ENCODE measurements around the gene SMG5. TPM values are rescaled to one million over a fixed set of nuclear protein-coding genes. Genes with fewer than 3 reads are reported as not detected.

The SMG5 gene
- total and polyA plus RNA-seq, 2 experiments from 2014 or later = 25.9 to 118 TPM

- TF ChIP-seq REST (IDR thresholded peaks at IDR 0.05; ENCODE audit: unreplicated experiment) (no peak), ETS1 (IDR thresholded peaks at IDR 0.05) (no peak), POLR2AphosphoS5 (IDR thresholded peaks at IDR 0.05; ENCODE audit: low read depth) (no peak)
Observed at GRCh38 chr1:156221986-156222692, 60.5 kb downstream of the SMG5 start (continued).

GRCh38 chr1:156220226-156220625 lies 62.4 kb downstream of the SMG5 start:
- H3K4me1 ChIP-seq (ENCODE audit: insufficient read depth) = no peaks in the 10 kb centered on the region
- ATAC-seq (no peak), DNase-seq (ENCODE audit: low spot score) (no peak)
- H3K4me3 Mint-ChIP-seq = no peak overlapping the region
- no peaks in the 10 kb centered on the region for H3K27me3 ChIP-seq (ENCODE audit: insufficient read depth)
- peaks cover 14% of the 10 kb centered on the region; the same call in 1 of the 2 replicates for H4K20me1 ChIP-seq (replicated peaks; ENCODE audit: insufficient read depth)
- no peaks in the 10 kb centered on the region for H3K9me3 Mint-ChIP-seq
- H3K36me3 Mint-ChIP-seq (ENCODE audit: low read depth) = peaks cover 54% of the 10 kb centered on the region
- H3F3A ChIP-seq (replicated peaks; ENCODE audit: low read depth) = peaks cover 11% of the 10 kb centered on the region; the same call in 1 of the 2 replicates
- H3K9me2 ChIP-seq (ENCODE audit: insufficient read depth) = no peaks in the 10 kb centered on the region
- no peak overlapping the region for H2AFZ ChIP-seq
- H3K4me3 ChIP-seq = no peak overlapping the region
- H3K36me3 ChIP-seq (ENCODE audit: insufficient read depth) = 0 out of 2 replicates have a peak, but pooled peaks cover 11% of the 10 kb centered on the region
- H3K4me2 ChIP-seq = no peak overlapping the region
- H3K79me2 ChIP-seq (replicated peaks; ENCODE audit: insufficient read depth) = peaks cover 49% of the 10 kb centered on the region
- peaks cover under 1% of the 10 kb centered on the region; the same call in 1 of the 3 replicates for H3K4me1 Mint-ChIP-seq
- H3K27me3 Mint-ChIP-seq (ENCODE audit: insufficient read depth, low read depth, poor library complexity) = peaks cover 1% of the 10 kb centered on the region
- H3K27ac Mint-ChIP-seq = no peak overlapping the region
- H3K27ac ChIP-seq (ENCODE audit: low read depth) = no peak overlapping the region; the same call in 1 of the 2 replicates
- TF ChIP-seq ZNF331 (CRISPR knock-in tag; IDR thresholded peaks at IDR 0.05; ENCODE audit: low read depth) = no peak
- no peak for TF ChIP-seq ETS1 (IDR thresholded peaks at IDR 0.05)
- TF ChIP-seq NANOG (IDR thresholded peaks at IDR 0.05; ENCODE audit: borderline replicate concordance) = no peak
- TF ChIP-seq EZH2 (IDR thresholded peaks at IDR 0.05; ENCODE audit: low read depth, unreplicated experiment) = no peak
- TF ChIP-seq ZNF462 (CRISPR knock-in tag; IDR thresholded peaks at IDR 0.05) = no peak
- no peak for TF ChIP-seq REST (IDR thresholded peaks at IDR 0.05; ENCODE audit: unreplicated experiment)

All from GM23338 (cell line).